ENCODE results near the gene LPIN2.

The LPIN2 gene

DNA sequence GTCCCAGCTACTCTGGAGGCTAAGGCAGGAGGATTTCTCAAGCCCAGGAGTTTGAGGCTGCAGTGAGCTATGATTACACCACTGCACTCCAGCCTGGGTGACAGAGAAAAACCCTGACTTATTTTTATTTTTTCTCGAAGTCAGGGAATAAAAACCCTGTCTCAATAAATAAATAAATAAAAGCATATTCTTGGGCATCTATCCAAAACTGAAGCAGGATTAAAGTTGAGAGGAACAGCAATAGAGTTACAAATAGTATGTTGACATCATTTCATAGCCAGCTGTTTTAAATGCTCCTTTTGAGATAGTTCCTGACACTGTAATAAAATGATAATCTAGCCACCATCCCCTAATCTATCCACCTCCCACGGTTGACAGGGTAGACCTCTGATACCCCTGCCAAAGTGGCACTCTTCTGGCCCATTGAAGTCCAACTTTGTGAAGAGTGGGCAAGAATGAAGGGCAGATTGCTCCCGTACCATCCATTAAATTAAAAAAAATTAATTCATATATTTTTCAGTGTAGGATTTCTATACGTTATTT, 42.3 kb upstream of the LPIN2 start:
- Histone ChIP-seq H3K27me3 (ENCODE audit: control insufficient read depth, low read length) (no peaks in the 10 kb centered on the region), H3K4me1 (ENCODE audit: control insufficient read depth, low read length) (peaks cover 13% of the 10 kb centered on the region), H3K79me2 (ENCODE audit: control insufficient read depth, low read length) (no peaks in the 10 kb centered on the region), H3K4me3 (ENCODE audit: low read length) (no peak overlapping the region), H3F3A (ENCODE audit: control insufficient read depth, insufficient read depth) (no peaks in the 10 kb centered on the region), H3K27ac (ENCODE audit: low read depth, low read length) (no peak overlapping the region), H3K4me2 (ENCODE audit: low read length) (no peak overlapping the region), H3K9me3 (ENCODE audit: control insufficient read depth, insufficient read depth, low read length) (no peaks in the 10 kb centered on the region), H3K36me3 (ENCODE audit: control insufficient read depth, low read length) (no peaks in the 10 kb centered on the region), H4K20me1 (ENCODE audit: control insufficient read depth, insufficient read depth, low read depth, low read length) (no peaks in the 10 kb centered on the region), H3K9me2 (replicated peaks; ENCODE audit: control insufficient read depth, low read length) (no peaks in the 10 kb centered on the region)
- TF ChIP-seq, protein P1, sequence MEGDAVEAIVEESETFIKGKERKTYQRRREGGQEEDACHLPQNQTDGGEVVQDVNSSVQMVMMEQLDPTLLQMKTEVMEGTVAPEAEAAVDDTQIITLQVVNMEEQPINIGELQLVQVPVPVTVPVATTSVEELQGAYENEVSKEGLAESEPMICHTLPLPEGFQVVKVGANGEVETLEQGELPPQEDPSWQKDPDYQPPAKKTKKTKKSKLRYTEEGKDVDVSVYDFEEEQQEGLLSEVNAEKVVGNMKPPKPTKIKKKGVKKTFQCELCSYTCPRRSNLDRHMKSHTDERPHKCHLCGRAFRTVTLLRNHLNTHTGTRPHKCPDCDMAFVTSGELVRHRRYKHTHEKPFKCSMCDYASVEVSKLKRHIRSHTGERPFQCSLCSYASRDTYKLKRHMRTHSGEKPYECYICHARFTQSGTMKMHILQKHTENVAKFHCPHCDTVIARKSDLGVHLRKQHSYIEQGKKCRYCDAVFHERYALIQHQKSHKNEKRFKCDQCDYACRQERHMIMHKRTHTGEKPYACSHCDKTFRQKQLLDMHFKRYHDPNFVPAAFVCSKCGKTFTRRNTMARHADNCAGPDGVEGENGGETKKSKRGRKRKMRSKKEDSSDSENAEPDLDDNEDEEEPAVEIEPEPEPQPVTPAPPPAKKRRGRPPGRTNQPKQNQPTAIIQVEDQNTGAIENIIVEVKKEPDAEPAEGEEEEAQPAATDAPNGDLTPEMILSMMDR (IDR thresholded peaks at IDR 0.05; ENCODE audit: low read depth, low read length, poor library complexity, severe bottlenecking), result no peak
- no peak for TF ChIP-seq EZH2phosphoT487 (IDR thresholded peaks at IDR 0.05; ENCODE audit: borderline replicate concordance, low read length)

DNA sequence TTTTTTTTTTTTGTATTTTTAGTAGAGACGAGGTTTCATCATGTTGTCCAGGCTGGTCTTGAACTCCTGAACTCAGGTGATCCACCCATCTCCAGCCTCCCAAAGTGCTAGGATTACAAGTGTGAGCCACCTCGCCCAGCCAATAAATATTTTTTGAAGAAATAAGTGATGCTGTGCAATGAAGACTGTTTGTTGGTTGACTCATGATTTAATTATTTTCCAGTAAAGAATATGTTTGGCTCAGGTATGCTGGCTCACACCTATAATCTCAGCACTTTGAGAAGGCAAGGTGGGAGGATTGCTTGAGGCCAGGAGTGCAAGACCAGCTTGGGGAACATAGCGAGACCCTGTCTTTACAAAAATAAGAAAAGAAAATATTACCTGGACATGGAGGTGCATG, 41.8 kb upstream of the LPIN2 start:
- no peak overlapping the region for H3K27ac ChIP-seq (ENCODE audit: low read depth, low read length)
- no peaks in the 10 kb centered on the region for H3K27me3 ChIP-seq (ENCODE audit: control insufficient read depth, low read length)
- no peaks in the 10 kb centered on the region for H3K9me3 ChIP-seq (ENCODE audit: control insufficient read depth, insufficient read depth, low read length)
- no peaks in the 10 kb centered on the region for H3K9me2 ChIP-seq (replicated peaks; ENCODE audit: control insufficient read depth, low read length)
- H3K36me3 ChIP-seq (ENCODE audit: control insufficient read depth, low read length), result no peaks in the 10 kb centered on the region
- TF ChIP-seq, protein P1 (IDR thresholded peaks at IDR 0.05; ENCODE audit: low read depth, low read length, poor library complexity, severe bottlenecking), result no peak
- no peak for TF ChIP-seq EZH2phosphoT487 (IDR thresholded peaks at IDR 0.05; ENCODE audit: borderline replicate concordance, low read length)
- no peak overlapping the region for H3K4me3 ChIP-seq (ENCODE audit: low read length)
- H4K20me1 ChIP-seq (ENCODE audit: control insufficient read depth, insufficient read depth, low read depth, low read length), result no peaks in the 10 kb centered on the region
- H3K4me1 ChIP-seq (ENCODE audit: control insufficient read depth, low read length), result peaks cover 9% of the 10 kb centered on the region
- no peak overlapping the region for H3K4me2 ChIP-seq (ENCODE audit: low read length)
- no peaks in the 10 kb centered on the region for H3K79me2 ChIP-seq (ENCODE audit: control insufficient read depth, low read length)
- no peaks in the 10 kb centered on the region for H3F3A ChIP-seq (ENCODE audit: control insufficient read depth, insufficient read depth)

DNA sequence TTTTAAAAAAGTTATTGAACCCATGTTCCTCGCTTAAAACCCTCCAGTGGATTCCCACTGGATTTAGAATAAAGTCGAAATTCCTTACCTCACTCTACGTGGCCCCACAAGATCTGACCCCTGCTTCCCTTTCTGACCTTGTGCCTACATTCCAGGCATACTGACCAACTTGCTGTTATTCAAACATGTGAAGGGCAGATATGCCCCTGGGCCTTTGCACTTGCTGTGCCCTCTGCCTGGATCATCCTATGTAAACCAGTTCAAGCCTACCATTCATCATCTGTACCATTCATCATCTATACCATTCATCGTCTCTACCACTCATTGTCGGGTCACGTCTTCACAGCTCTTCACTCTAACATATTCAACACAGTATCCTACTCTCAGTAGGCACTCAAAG, 41.3 kb upstream of the LPIN2 start:
- Histone ChIP-seq H3K9me2 (replicated peaks; ENCODE audit: control insufficient read depth, low read length) (no peaks in the 10 kb centered on the region), H3K4me3 (ENCODE audit: low read length) (no peak overlapping the region), H3K27me3 (ENCODE audit: control insufficient read depth, low read length) (no peaks in the 10 kb centered on the region), H3K9me3 (ENCODE audit: control insufficient read depth, insufficient read depth, low read length) (no peaks in the 10 kb centered on the region), H3K4me1 (ENCODE audit: control insufficient read depth, low read length) (peaks cover 3% of the 10 kb centered on the region), H3K36me3 (ENCODE audit: control insufficient read depth, low read length) (no peaks in the 10 kb centered on the region), H3K27ac (ENCODE audit: low read depth, low read length) (no peak overlapping the region), H3K79me2 (ENCODE audit: control insufficient read depth, low read length) (no peaks in the 10 kb centered on the region), H3K4me2 (ENCODE audit: low read length) (no peak overlapping the region), H4K20me1 (ENCODE audit: control insufficient read depth, insufficient read depth, low read depth, low read length) (no peaks in the 10 kb centered on the region), H3F3A (ENCODE audit: control insufficient read depth, insufficient read depth) (no peaks in the 10 kb centered on the region)
- TF ChIP-seq, protein P1 (IDR thresholded peaks at IDR 0.05; ENCODE audit: low read depth, low read length, poor library complexity, severe bottlenecking), result no peak
- TF ChIP-seq EZH2phosphoT487 (IDR thresholded peaks at IDR 0.05; ENCODE audit: borderline replicate concordance, low read length), result no peak

Data from DOHH2 (cell line).